Nephron (organoid): ENCODE data around the gene SORT1.
A peak's percentile ranks its signal among the peaks of the same experiment; 100 is the strongest.

Source experiments
- H3K27ac Mint-ChIP-seq, 3 experiments: 2 replicates each; pipeline ENCODE4 v1.8.0; 2020; ENCODE audit warnings: mixed read lengths in 3 of 3, mild to moderate bottlenecking in 2 of 3, moderate library complexity in 1 of 3
- H3K27me3 Mint-ChIP-seq: 2 replicates; pipeline ENCODE4 v1.8.0; 2021; ENCODE audit warnings: low read depth, mild to moderate bottlenecking, moderate library complexity, mixed read lengths
- H3K36me3 Mint-ChIP-seq: 2 replicates; pipeline ENCODE4 v1.8.0; 2020; ENCODE audit warnings: low read depth, mixed read lengths
- H3K4me1 Mint-ChIP-seq: 2 replicates; pipeline ENCODE4 v1.8.0; 2020; ENCODE audit warnings: mixed read lengths
- H3K4me3 Mint-ChIP-seq, 3 experiments: 2 replicates each; pipeline ENCODE4 v1.8.0; 2020; ENCODE audit warnings: mild to moderate bottlenecking in 3 of 3, mixed read lengths in 3 of 3, moderate library complexity in 2 of 3
- H3K9me3 Mint-ChIP-seq: 2 replicates; pipeline ENCODE4 v1.8.0; 2020; ENCODE audit warnings: mixed read lengths
- CTCF ChIP-seq, 3 experiments: fragments of 200-600 bp; sonication (generic); IDR thresholded peaks; one replicate each; pipeline ENCODE4 v1.5.0; 2021; ENCODE audit warnings: antibody characterized with exemption in 3 of 3; ENCODE audit not compliant: unreplicated experiment in 3 of 3

Gene SORT1

DNA sequence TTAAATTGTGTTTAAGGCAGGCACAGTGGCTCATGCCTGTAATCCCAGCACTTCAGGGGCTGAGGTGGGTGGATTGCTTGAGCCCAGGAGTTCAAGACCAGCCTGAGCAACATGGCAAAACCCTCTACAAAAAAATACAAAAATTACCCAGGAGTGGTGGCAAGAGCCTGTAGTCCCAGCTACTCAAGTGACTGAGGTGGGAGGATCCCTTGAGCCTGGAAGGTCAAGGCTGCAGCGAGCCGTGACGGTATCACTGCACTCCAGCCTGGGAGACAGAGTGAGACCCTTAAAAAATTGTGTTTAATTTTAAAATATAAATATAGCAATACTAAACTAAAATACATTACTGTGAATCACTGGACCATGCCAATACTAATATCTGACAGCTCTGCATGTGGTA, 42.8 kb downstream of the SORT1 start:
- H3K27ac Mint-ChIP-seq, result peak overlapping the region in 1 of 3 experiments; percentile 0
- no peak for TF ChIP-seq CTCF (IDR thresholded peaks at IDR 0.05; ENCODE audit: unreplicated experiment in 3 of 3)
- peaks cover 40% of the 10 kb centered on the region for H3K4me1 Mint-ChIP-seq
- H3K9me3 Mint-ChIP-seq, result no peaks in the 10 kb centered on the region
- H3K4me3 Mint-ChIP-seq, result no peak overlapping the region
- H3K27me3 Mint-ChIP-seq, result no peaks in the 10 kb centered on the region
- H3K36me3 Mint-ChIP-seq, result no peaks in the 10 kb centered on the region

DNA sequence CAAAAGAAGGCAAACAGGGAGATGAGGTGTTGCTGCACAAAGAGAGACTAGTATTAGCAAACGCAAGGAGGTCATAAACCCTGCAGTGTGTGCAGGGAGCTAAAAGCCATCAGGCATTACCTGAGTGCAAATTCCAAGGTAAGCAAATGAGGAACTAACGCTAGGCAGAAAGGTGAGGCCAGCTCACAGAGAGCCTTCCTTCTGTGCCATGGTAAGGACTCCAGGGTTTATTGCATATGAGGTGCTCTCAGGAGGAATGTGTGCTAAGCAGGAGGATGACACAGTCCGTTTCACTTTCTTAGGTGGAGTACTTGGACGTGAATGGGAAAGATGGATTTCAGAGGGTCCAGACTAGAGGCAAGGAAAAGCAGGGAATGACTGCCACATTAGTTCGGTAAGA, 46.3 kb downstream of the SORT1 start:
- Mint-ChIP-seq H3K27ac (peak overlapping the region in 2 of 3 experiments; percentile 18 to 65), H3K4me1 (peaks cover 25% of the 10 kb centered on the region), H3K9me3 (no peaks in the 10 kb centered on the region), H3K4me3 (peak overlapping the region in 1 of 3 experiments; percentile 6), H3K27me3 (no peaks in the 10 kb centered on the region), H3K36me3 (peaks cover 10% of the 10 kb centered on the region)
- TF ChIP-seq CTCF (IDR thresholded peaks at IDR 0.05; ENCODE audit: unreplicated experiment in 3 of 3), result no peak

GRCh38 chr1:109350655-109351054, 47.1 kb downstream of the SORT1 start:
- no peak for TF ChIP-seq CTCF (IDR thresholded peaks at IDR 0.05; ENCODE audit: unreplicated experiment in 3 of 3)
- peaks cover 10% of the 10 kb centered on the region for H3K36me3 Mint-ChIP-seq
- peak overlapping the region in 2 of 3 experiments; percentile 18 to 65 for H3K27ac Mint-ChIP-seq
- peaks cover 25% of the 10 kb centered on the region for H3K4me1 Mint-ChIP-seq
- no peaks in the 10 kb centered on the region for H3K9me3 Mint-ChIP-seq
- no peak overlapping the region for H3K4me3 Mint-ChIP-seq
- no peaks in the 10 kb centered on the region for H3K27me3 Mint-ChIP-seq

DNA sequence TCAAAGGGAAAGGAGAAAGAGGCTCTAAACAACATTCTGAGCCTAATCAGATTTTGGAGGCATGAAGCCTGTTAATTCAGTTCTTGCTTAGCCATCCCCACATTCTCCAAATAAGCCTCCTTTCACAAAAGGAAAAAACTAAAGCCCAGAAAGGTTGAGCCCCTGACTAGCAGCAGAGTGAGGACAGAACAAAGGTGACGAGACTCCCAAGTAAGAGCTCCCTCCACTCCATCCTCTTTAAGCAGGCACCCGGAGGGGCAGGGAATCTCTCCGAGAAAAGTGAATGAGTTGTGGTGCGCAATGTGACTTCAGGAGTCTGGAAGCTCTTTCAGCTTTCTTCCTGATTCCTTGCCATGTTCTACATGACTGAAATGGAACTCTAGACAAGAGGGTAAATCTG, 47.5 kb downstream of the SORT1 start:
- TF ChIP-seq CTCF (IDR thresholded peaks at IDR 0.05; ENCODE audit: unreplicated experiment in 3 of 3), result no peak
- no peak overlapping the region for H3K4me3 Mint-ChIP-seq
- H3K27me3 Mint-ChIP-seq, result no peaks in the 10 kb centered on the region
- H3K9me3 Mint-ChIP-seq, result no peaks in the 10 kb centered on the region
- peak overlapping the region in 2 of 3 experiments; percentile 64 to 65 for H3K27ac Mint-ChIP-seq
- H3K4me1 Mint-ChIP-seq, result peaks cover 25% of the 10 kb centered on the region
- peaks cover 14% of the 10 kb centered on the region for H3K36me3 Mint-ChIP-seq

DNA sequence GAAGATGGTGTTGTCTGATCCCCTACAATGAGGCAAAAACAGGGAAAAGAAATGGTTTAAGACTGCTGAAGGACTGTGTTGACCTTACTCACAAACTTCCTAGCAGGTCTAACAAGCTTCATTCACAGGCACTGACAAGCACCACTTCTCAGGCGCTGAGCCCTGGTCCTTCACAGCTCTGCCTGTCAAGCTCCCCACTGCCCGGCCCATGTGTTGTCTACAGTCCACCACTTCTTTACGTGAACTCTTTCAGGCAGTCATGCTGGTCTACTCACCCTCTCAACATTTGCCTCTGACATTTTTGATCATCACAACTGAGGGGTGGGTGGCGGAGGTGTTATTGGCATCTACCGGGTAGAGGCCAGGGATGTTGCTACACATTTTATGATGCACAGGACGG, 50.2 kb downstream of the SORT1 start:
- TF ChIP-seq CTCF (IDR thresholded peaks at IDR 0.05; ENCODE audit: unreplicated experiment in 3 of 3), result no peak
- H3K27ac Mint-ChIP-seq, result no peak overlapping the region
- no peak overlapping the region for H3K4me3 Mint-ChIP-seq
- H3K4me1 Mint-ChIP-seq, result peaks cover 19% of the 10 kb centered on the region
- H3K36me3 Mint-ChIP-seq, result peaks cover 25% of the 10 kb centered on the region
- H3K27me3 Mint-ChIP-seq, result no peaks in the 10 kb centered on the region
- no peaks in the 10 kb centered on the region for H3K9me3 Mint-ChIP-seq
